CD4-positive, CD25-positive, alpha-beta regulatory T cell (primary cell): Measurements from ENCODE around the gene PI4K2A. TPM values are rescaled to one million over a fixed set of nuclear protein-coding genes. Genes with fewer than 3 reads are reported as not detected.

Experiments
- ATAC-seq, 2 donors: fragments of 150-1000 bp; cut with Tn5 transposase; one replicate each; pipeline ENCODE4 v1.10.0; 2021; ENCODE audit warnings: low read depth in 2 of 2, moderate number of reproducible peaks in 2 of 2, moderate library complexity in 1 of 2
- DNase-seq, 3 donors: peaks; one replicate each; pipeline versions ENCODE4 v3.0.0 to v3.0.0-alpha.2; 2012 to 2022; ENCODE audit warnings: mixed read lengths in 1 of 3
- H3K27ac ChIP-seq: one replicate; pipeline ENCODE4 v1.7.0; 2013; ENCODE audit warnings: mild to moderate bottlenecking, low read length; ENCODE audit not compliant: insufficient read depth, poor library complexity, severe bottlenecking
- H3K27me3 ChIP-seq: one replicate; pipeline ENCODE4 v1.7.0; 2013; ENCODE audit warnings: low read length; ENCODE audit not compliant: control insufficient read depth, insufficient read depth
- H3K36me3 ChIP-seq: one replicate; pipeline ENCODE4 v1.7.0; 2013; ENCODE audit warnings: mild to moderate bottlenecking, low read length, moderate library complexity; ENCODE audit not compliant: control insufficient read depth, insufficient read depth
- H3K4me1 ChIP-seq: 2 replicates; pipeline ENCODE4 v1.7.0; 2013; ENCODE audit warnings: mild to moderate bottlenecking, low read length; ENCODE audit not compliant: insufficient read depth, control insufficient read depth, poor library complexity, severe bottlenecking
- H3K4me3 ChIP-seq: one replicate; pipeline ENCODE4 v1.7.0; 2013; ENCODE audit warnings: low read depth, mild to moderate bottlenecking, low read length, moderate library complexity
- H3K9me3 ChIP-seq, 2 experiments: 1 replicate in 1 of 2; 2 replicates in 1 of 2; pipeline ENCODE4 v1.7.0; 2013; ENCODE audit warnings: low read length in 2 of 2, mild to moderate bottlenecking in 1 of 2, moderate library complexity in 1 of 2; ENCODE audit not compliant: control insufficient read depth in 2 of 2
- H3K27ac Mint-ChIP-seq, 3 donors: one replicate each; pipeline ENCODE4 v1.8.0; 2020 to 2022; ENCODE audit warnings: mild to moderate bottlenecking in 3 of 3, mixed read lengths in 3 of 3, moderate library complexity in 2 of 3
- H3K27me3 Mint-ChIP-seq: one replicate; pipeline ENCODE4 v1.8.0; 2022; ENCODE audit warnings: mild to moderate bottlenecking, mixed read lengths
- H3K36me3 Mint-ChIP-seq: one replicate; pipeline ENCODE4 v1.8.0; 2020; ENCODE audit warnings: mixed read lengths
- H3K4me1 Mint-ChIP-seq, 4 donors: one replicate each; pipeline ENCODE4 v1.8.0; 2020 to 2022; ENCODE audit warnings: mixed read lengths in 4 of 4, mild to moderate bottlenecking in 1 of 4
- H3K4me3 Mint-ChIP-seq, 4 donors: one replicate each; pipeline ENCODE4 v1.8.0; 2020 to 2022; ENCODE audit warnings: mild to moderate bottlenecking in 4 of 4, mixed read lengths in 4 of 4, moderate library complexity in 3 of 4
- H3K9me3 Mint-ChIP-seq, 7 donors: one replicate each; pipeline ENCODE4 v1.8.0; 2020 to 2022; ENCODE audit warnings: mixed read lengths in 7 of 7, mild to moderate bottlenecking in 3 of 7, moderate library complexity in 2 of 7
- polyA plus RNA-seq, 4 donors: library from polyadenylated mRNA; unstranded; fragments of 300-500 nt; fragmentation: Illumina TruSeq; gene quantifications; one replicate each; pipeline ENCODE4 v1.2.3, GENCODE V29; 2021
- total RNA-seq: library from RNA; stranded (reverse); gene quantifications from one replicate; pipeline ENCODE4 v1.2.3, GENCODE V29; 2022

PI4K2A gene
- total and polyA plus RNA-seq, 5 donors from 2014 or later: 7.9 to 28.3 (median 10.5) TPM

DNA sequence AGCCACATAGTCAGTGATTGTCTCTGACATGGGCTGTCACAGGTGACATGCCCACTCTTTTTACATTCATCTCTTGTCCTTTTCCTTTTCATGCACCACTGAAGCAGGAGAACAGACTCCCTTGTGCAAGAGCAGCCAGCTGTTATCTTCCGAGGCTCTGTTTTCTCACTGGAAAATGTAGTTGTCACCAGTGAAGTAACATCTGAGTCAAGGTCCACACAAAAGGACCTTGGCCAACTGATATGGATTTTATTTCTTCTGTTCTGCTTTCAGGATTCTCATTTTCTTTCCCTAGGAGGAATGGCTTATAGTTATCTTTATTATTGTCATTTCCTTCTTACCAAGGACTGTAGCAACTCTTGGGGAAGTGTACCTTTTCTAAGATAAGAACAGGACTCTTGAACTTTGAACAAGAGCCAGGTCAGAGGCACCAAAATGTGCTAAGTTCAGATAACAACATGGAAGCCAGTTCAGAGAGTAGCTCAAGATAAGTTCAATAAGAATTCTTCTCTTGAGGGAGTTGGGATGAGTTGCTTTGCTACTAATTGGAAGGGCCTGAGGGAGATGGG lies 23.9 kb downstream of the PI4K2A start:
- Histone ChIP-seq H3K27me3 (no peaks in the 10 kb centered on the region), H3K27ac (no peak overlapping the region), H3K36me3 (peaks cover 50% of the 10 kb centered on the region), H3K4me3 (no peak overlapping the region), H3K9me3 (no peaks in the 10 kb centered on the region), H3K4me1 (no peaks in the 10 kb centered on the region)
- Mint-ChIP-seq H3K27me3 (no peaks in the 10 kb centered on the region), H3K36me3 (peaks cover 46% of the 10 kb centered on the region), H3K9me3 (no peaks in the 10 kb centered on the region), H3K4me1 (peaks cover 0 to 2% (median 0%) of the 10 kb centered on the region in 4 donors), H3K4me3 (no peak overlapping the region), H3K27ac (no peak overlapping the region)
- ATAC-seq: no peak
- DNase-seq: no peak

DNA sequence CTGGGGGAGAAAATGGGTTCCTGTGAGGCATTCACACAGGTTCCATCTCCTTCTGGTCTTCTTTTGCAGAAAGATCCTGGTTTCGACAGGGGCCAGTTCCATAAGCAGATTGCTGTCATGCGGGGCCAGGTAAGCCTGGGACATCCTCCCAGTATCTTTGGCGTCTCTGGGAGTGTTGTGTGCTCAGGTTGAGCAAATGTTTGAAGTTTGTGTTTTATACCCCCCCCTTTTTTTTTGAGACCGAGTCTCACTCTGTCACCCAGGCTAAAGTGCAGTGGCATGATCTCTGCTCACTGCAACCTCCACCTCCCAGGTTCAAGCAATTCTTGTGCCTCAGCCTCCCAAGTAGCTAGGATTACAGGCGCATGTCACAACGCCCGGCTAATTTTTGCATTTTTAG lies 26.5 kb downstream of the PI4K2A start:
- DNase-seq (no peak), ATAC-seq (no peak)
- no peaks in the 10 kb centered on the region for H3K4me1 ChIP-seq
- Mint-ChIP-seq H3K4me1 (peaks cover 0 to 2% (median 0%) of the 10 kb centered on the region in 4 donors), H3K36me3 (peaks cover 44% of the 10 kb centered on the region), H3K27ac (no peak overlapping the region), H3K9me3 (no peaks in the 10 kb centered on the region), H3K27me3 (no peaks in the 10 kb centered on the region), H3K4me3 (no peak overlapping the region)
- H3K36me3 ChIP-seq: peaks cover 51% of the 10 kb centered on the region
- H3K9me3 ChIP-seq: no peaks in the 10 kb centered on the region
- H3K27ac ChIP-seq: no peak overlapping the region
- no peak overlapping the region for H3K4me3 ChIP-seq
- H3K27me3 ChIP-seq: no peaks in the 10 kb centered on the region

DNA sequence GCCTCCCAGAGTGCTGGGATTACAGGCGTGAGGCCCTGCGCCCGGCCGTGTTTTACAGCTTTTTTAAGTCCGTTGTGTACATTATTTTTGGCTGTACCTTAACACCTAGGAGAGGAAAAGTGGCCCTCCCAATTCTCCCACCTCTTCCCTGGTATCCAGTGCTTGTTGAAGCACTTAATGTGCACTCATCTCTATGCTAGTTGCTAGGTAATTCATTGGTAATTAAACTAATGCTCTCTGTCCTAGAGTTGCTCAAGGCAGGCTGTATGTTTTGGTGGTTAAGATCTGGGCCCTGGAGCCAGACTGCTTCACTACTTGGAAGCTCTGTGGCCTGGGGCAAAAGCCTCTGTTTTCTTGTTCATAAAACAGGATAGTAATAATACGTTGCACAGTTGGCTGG lies 27.0 kb downstream of the PI4K2A start:
- no peaks in the 10 kb centered on the region for H3K9me3 Mint-ChIP-seq
- H3K36me3 ChIP-seq: peaks cover 50% of the 10 kb centered on the region
- no peaks in the 10 kb centered on the region for H3K27me3 Mint-ChIP-seq
- peaks cover 0 to 2% (median 0%) of the 10 kb centered on the region in 4 donors for H3K4me1 Mint-ChIP-seq
- no peak overlapping the region for H3K27ac ChIP-seq
- ATAC-seq (no peak), DNase-seq (no peak)
- H3K9me3 ChIP-seq: no peaks in the 10 kb centered on the region
- H3K27ac Mint-ChIP-seq: no peak overlapping the region
- peaks cover 40% of the 10 kb centered on the region for H3K36me3 Mint-ChIP-seq
- no peaks in the 10 kb centered on the region for H3K4me1 ChIP-seq
- no peak overlapping the region for H3K4me3 ChIP-seq
- H3K4me3 Mint-ChIP-seq: no peak overlapping the region
- H3K27me3 ChIP-seq: no peaks in the 10 kb centered on the region

- Mint-ChIP-seq H3K9me3 (no peaks in the 10 kb centered on the region), H3K4me1 (peaks cover 0 to 2% (median 0%) of the 10 kb centered on the region in 4 donors), H3K27me3 (no peaks in the 10 kb centered on the region), H3K36me3 (peaks cover 40% of the 10 kb centered on the region), H3K4me3 (no peak overlapping the region), H3K27ac (no peak overlapping the region)
- Histone ChIP-seq H3K4me1 (no peaks in the 10 kb centered on the region), H3K9me3 (no peaks in the 10 kb centered on the region), H3K27me3 (no peaks in the 10 kb centered on the region), H3K4me3 (no peak overlapping the region), H3K27ac (no peak overlapping the region), H3K36me3 (peaks cover 42% of the 10 kb centered on the region)
- DNase-seq (no peak), ATAC-seq (no peak)
Observed at GRCh38 chr10:97669571-97669970, 29.1 kb downstream of the PI4K2A start.

DNA sequence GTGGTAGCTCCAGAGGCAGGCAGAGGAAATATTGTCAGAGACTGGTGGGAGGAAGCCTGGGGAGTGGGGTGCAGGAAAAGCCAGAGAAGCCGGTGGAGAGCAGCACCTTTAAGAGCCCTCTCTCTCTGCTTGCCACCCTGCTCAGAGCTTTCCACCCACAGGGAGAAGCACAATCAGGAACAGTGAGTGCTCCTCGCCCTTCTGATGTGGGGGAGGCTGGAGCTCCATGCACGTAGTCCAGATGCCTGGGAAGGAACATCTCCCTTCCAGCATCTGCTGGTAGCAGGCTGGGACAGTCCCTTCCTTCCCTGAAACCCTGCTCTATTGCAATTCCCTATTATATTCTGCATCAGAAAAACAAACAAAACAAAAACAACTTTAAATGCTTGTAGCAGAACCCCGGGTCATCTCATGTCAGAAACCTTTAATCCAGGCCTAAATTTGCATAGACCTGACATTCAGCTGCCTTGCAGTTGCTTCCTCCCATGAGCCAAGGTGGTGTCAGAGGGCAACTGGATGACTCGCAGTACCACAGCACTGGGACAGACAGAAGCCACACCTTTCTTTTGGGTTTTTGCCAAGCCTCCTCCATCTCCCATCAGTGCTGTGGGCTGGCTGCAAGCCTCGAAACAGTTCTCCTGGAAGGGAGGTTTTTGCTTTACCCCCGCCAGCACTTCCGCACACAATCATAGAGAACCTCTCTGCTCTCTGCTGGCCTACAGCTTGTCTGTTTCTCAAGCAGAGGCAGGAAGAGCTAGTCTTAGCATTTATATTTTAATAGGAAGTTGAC lies 33.5 kb downstream of the PI4K2A start:
- no peaks in the 10 kb centered on the region for H3K27me3 Mint-ChIP-seq
- H3K4me1 ChIP-seq: peaks cover 3% of the 10 kb centered on the region

GRCh38 chr10:97675222-97675621 lies 34.8 kb downstream of the PI4K2A start:
- H3K27me3 Mint-ChIP-seq: no peaks in the 10 kb centered on the region
- no peaks in the 10 kb centered on the region for H3K9me3 ChIP-seq
- no peaks in the 10 kb centered on the region for H3K9me3 Mint-ChIP-seq
- DNase-seq (no peak), ATAC-seq (no peak)
- H3K27ac Mint-ChIP-seq: no peak overlapping the region
- H3K36me3 Mint-ChIP-seq: peaks cover 22% of the 10 kb centered on the region
- no peaks in the 10 kb centered on the region for H3K27me3 ChIP-seq
- H3K27ac ChIP-seq: no peak overlapping the region
- peaks cover 0 to 5% (median 0%) of the 10 kb centered on the region in 4 donors for H3K4me1 Mint-ChIP-seq
- H3K4me3 Mint-ChIP-seq: no peak overlapping the region
- no peak overlapping the region for H3K4me3 ChIP-seq
- H3K36me3 ChIP-seq: peaks cover 29% of the 10 kb centered on the region
- peaks cover 3% of the 10 kb centered on the region for H3K4me1 ChIP-seq

More for the DNA sequence above, 33.5 kb downstream of the PI4K2A start:
- ATAC-seq (no peak), DNase-seq (no peak)
- Mint-ChIP-seq H3K9me3 (no peaks in the 10 kb centered on the region), H3K27ac (peak overlapping the region in 2 of 3 donors; percentile 29 to 41), H3K4me3 (no peak overlapping the region), H3K4me1 (peaks cover 0 to 5% (median 0%) of the 10 kb centered on the region in 4 donors), H3K36me3 (peaks cover 22% of the 10 kb centered on the region)
- Histone ChIP-seq H3K4me3 (no peak overlapping the region), H3K9me3 (no peaks in the 10 kb centered on the region), H3K27ac (no peak overlapping the region), H3K36me3 (peaks cover 35% of the 10 kb centered on the region), H3K27me3 (no peaks in the 10 kb centered on the region)

- Histone ChIP-seq H3K9me3 (no peaks in the 10 kb centered on the region), H3K36me3 (peaks cover 26% of the 10 kb centered on the region), H3K4me3 (no peak overlapping the region), H3K4me1 (peaks cover 3% of the 10 kb centered on the region), H3K27ac (no peak overlapping the region), H3K27me3 (no peaks in the 10 kb centered on the region)
- Mint-ChIP-seq H3K36me3 (peaks cover 18% of the 10 kb centered on the region), H3K27me3 (no peaks in the 10 kb centered on the region), H3K4me1 (peaks cover 0 to 6% (median 4%) of the 10 kb centered on the region in 4 donors), H3K9me3 (no peaks in the 10 kb centered on the region), H3K27ac (peak overlapping the region in 1 of 3 donors; percentile 20), H3K4me3 (no peak overlapping the region)
- DNase-seq (peak; percentile 35 to 68 (median 57)), ATAC-seq (peak; percentile 78 to 87)
Observed at GRCh38 chr10:97676770-97677581, 36.5 kb downstream of the PI4K2A start.
